RPMI8226 (cell line): ENCODE data around the gene DNAJC11.
"Not testable (repeated sequence)": the region's sequence is repeated elsewhere in the genome, so short reads cannot be mapped to it uniquely, and the experiment has no call there.

Experiments
- DNase-seq: peaks from one replicate; pipeline ENCODE4 v3.0.0-alpha.2; 2015

The DNAJC11 gene

GRCh38 chr1:6695868-6696267 lies 5.7 kb downstream of the DNAJC11 start:
- DNase-seq: no peak

- DNase-seq: no peak
These were observed 7.4 kb downstream of the DNAJC11 start for GRCh38 chr1:6694121-6694713.

- DNase-seq: no peak
These were observed 8.7 kb downstream of the DNAJC11 start for GRCh38 chr1:6692956-6693355.

- no peak for DNase-seq
These were observed 10.1 kb downstream of the DNAJC11 start for GRCh38 chr1:6691507-6691906.

GRCh38 chr1:6690186-6690585 lies 11.4 kb downstream of the DNAJC11 start:
- no peak for DNase-seq

GRCh38 chr1:6688757-6689156 lies 12.9 kb downstream of the DNAJC11 start:
- DNase-seq: no peak

- DNase-seq: no peak
These were observed 13.6 kb downstream of the DNAJC11 start for GRCh38 chr1:6688001-6688400.

GRCh38 chr1:6686294-6686693 lies 15.3 kb downstream of the DNAJC11 start:
- no peak for DNase-seq

- no peak for DNase-seq
These were observed 16.2 kb downstream of the DNAJC11 start for GRCh38 chr1:6685381-6685780.

GRCh38 chr1:6683434-6683833 lies 18.2 kb downstream of the DNAJC11 start:
- no peak for DNase-seq

- no peak for DNase-seq
These were observed 25.7 kb downstream of the DNAJC11 start for GRCh38 chr1:6675941-6676340.

GRCh38 chr1:6674771-6675170 lies 26.8 kb downstream of the DNAJC11 start:
- no peak for DNase-seq

- no peak for DNase-seq
These were observed 27.7 kb downstream of the DNAJC11 start for GRCh38 chr1:6673816-6674398.

- no peak for DNase-seq
These were observed 29.1 kb downstream of the DNAJC11 start for GRCh38 chr1:6672558-6672957.

- no peak for DNase-seq
These were observed 33.1 kb downstream of the DNAJC11 start for GRCh38 chr1:6668503-6668902.

- no peak for DNase-seq
These were observed 34.5 kb downstream of the DNAJC11 start for GRCh38 chr1:6667139-6667538.

- DNase-seq: no peak
These were observed 34.9 kb downstream of the DNAJC11 start for GRCh38 chr1:6666696-6667095.

- DNase-seq: not testable (repeated sequence)
These were observed 39.1 kb downstream of the DNAJC11 start for GRCh38 chr1:6662468-6662867.

- no peak for DNase-seq
These were observed 41.1 kb downstream of the DNAJC11 start for GRCh38 chr1:6660415-6661049.

GRCh38 chr1:6658359-6659060 lies 43.1 kb downstream of the DNAJC11 start:
- no peak for DNase-seq

GRCh38 chr1:6657138-6657537 lies 44.5 kb downstream of the DNAJC11 start:
- no peak for DNase-seq

- no peak for DNase-seq
These were observed 48.0 kb downstream of the DNAJC11 start for GRCh38 chr1:6653436-6654290.

- DNase-seq: no peak
These were observed 48.6 kb downstream of the DNAJC11 start for GRCh38 chr1:6652986-6653385.
